HG03439 (cell line): ENCODE results near the gene CDH4.

Experiments
- ATAC-seq: cut with Tn5 transposase; IDR thresholded peaks from one replicate; pipeline ENCODE4 v1.9.1; 2021; ENCODE audit warnings: mild to moderate bottlenecking, moderate library complexity; ENCODE audit not compliant: unreplicated experiment

The CDH4 gene

DNA sequence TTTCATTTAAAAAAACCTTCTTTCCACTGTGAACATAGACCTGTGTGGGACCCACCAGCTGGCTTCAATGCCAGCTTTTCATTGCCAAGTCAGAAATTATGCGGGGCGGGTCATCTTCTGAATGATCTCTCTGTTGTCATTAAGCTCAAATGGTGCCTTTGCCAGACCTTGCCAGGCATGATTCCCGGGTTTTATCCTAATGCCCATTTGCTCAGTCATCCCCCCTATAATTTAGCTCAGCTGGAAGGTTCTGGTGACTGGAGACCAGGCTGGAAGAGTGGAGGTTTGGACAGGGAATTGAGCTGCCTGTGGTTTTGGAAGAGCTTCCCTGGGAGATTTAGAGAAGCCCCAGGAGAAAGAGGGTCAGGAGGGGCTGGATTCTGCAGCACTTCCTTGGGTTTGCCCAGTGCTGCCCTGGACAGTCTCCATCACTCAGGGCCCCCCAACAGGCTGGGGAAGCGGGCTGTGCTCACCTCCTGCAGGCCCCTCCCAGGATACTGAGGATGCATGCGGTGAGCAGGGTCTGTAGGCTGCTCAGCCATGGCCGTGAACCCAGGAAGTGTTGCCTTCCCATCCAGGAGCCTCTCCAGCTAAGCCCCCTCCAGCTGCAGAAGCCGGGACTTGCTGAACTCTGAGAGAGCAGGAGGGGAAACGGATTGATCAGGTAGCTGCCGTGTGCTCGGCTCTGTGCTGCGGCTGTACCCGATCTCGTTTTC lies 273.0 kb downstream of the CDH4 start:
- ATAC-seq, result no peak

DNA sequence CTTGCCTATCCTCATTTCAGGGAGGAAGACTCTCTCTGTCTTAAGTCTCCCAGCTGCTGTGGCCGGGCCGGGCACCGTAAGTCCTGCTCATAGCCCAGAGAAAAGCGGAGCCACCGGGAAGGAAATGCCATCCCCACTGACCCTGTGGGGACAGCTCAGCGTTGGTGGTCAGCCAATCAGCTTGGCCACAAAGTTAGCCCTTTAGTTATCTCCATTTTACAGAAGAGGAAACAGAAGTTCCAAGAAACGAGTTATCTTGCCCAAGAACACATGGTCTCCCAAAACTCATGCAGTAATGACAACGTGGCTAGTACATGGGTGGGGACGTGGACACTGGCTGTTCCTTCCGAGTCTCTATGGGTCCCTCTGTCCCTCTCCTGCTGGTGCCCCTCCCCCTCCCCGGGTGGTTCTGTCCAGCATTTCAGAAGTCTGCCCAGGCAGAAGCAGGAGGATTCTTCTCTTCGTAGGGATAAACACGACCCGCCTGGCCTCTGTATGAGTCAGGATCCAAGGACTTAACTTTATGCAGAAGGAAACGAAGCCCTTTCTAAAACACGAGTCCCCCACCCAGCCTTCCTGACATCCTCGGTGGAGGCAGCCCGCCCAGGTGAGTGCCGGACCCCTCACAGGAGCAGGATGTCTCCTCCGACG lies 273.8 kb downstream of the CDH4 start:
- no peak for ATAC-seq

GRCh38 chr20:61526907-61527306 lies 274.8 kb downstream of the CDH4 start:
- ATAC-seq, result no peak

DNA sequence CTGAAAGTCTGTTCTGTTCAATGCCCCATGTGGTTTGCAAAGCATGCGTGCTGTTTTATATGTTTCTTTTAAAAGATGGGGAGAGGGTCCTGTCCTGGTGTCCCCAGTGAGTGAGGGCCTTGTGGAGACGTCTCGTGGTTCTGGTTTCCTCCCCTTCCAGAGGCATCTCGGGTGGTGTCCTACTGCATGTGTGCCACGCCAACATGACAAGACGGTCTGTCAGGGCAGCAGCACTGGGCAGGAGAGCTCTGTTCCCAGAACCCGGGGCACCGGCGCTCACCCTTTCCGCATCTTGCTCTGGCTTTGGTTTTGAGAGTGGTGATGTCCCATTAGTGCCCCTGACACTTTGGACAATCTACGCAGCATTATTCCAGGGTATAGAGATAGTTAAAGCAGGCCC lies 275.6 kb downstream of the CDH4 start:
- ATAC-seq, result no peak

DNA sequence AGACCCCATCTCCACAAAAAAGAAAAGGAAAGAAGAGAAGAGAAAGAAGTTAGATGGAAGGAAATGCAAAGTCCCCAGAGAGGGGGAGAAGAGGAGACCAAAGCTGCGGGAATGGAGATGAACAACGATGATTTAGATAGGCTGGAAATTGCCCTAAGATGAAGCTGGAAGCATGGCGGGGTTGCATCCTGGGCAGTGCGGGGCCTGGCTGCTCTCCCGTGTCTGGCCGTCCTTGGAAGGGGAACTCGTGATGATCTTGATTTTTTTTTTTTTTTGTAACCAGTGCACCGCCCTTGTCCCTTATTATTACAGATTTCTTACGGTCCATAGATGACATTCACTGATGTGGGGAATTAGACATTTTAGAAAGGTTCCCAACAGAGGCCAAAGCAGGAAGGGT lies 276.5 kb downstream of the CDH4 start:
- no peak for ATAC-seq

DNA sequence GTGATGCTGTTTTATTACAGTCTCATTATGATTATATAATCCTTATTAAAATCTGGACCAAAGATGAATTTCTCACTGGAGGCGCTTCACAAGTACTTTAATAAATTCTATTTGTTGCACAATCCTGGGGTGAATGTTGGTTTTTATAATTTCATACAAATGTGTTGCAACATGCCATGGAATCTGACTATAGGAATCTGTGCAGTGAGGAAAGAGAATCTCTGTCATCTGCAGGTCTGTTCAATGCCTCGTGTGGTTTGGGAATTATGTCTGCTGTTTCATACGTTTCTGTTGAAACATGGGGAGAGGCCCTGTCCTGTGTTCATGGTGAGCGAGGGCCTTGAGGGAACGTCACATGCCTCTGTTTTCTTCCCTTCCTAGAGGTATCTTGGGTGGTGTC lies 277.3 kb downstream of the CDH4 start:
- no peak for ATAC-seq

DNA sequence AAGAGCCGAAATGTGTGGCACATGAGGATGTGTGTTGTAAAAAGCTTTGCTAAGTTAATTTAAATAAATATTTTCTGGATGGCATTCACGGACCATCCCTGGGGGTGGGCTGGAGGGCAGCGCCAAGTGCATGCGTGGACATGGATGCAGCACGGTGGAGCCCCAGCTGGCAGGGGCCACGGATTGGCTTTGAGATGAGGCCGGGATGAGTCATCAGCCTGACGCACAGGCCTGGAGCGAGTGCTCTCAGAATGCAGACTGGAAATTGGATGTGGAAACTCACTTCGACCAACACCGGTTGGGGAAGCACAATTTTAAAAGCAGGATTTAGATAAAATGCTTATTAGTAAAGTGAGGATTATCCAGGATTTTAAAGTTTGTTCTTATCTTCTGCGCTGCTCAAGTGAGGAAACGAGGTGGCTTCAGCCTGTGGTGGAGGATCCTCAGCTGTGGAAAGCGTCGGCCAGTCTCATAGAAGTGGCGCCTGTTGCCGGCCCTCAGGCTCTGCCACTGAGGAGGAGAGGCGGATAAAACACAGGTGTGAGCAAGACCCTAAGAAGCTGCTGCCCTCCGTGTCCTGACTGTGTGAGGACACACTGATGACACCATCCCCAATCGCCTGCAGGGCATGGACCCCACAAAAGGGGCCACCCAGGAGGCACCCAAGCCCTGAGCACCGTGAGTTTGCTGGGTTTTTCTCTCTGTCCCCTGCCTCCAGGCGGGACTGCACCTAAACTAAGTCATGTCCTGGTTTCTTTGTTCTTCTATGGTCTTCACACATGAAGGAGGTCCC lies 279.7 kb downstream of the CDH4 start:
- no peak for ATAC-seq

- ATAC-seq, result no peak
These were observed 280.7 kb downstream of the CDH4 start for GRCh38 chr20:61532736-61533135.

DNA sequence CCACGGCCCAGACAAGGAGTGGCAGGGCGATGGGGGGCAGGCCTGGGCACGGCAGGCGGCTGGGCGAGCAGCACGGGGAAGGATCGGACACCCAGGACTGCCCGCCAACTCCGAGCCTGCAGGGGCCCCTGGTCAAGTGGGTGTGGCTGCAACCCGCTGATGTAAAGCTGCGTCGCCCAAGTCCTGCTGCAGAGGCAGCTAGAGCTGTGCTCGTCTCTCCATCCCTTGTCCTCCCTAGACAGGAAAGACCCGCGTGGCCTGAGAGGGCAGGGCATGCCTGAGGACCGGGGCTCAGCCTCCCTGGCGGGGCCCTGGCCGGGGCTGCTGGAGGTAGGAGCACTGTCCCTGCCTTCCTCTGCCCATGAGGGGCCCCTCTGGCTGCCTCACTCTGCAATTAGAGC lies 281.2 kb downstream of the CDH4 start:
- no peak for ATAC-seq

GRCh38 chr20:61534346-61534745 lies 282.3 kb downstream of the CDH4 start:
- ATAC-seq, result no peak

DNA sequence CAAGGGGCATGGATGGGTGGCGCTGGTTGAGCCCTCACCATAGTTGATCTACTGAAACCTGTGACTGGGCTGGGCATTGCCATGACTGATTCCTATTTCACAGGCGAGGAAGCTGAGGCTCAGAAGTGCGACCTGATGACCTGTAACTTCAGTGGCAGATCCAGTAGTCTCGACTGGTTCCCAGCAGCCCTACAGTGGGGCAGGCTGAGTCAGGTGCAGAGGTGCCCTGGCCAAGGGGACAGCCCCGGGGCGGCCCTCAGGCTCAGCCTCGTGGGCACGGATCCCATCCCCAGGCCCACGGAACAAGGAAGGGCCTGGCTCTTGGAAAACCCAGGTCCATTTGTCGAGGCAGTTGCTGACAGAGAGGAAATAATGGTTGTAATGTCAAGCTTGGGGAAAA lies 283.0 kb downstream of the CDH4 start:
- no peak for ATAC-seq

DNA sequence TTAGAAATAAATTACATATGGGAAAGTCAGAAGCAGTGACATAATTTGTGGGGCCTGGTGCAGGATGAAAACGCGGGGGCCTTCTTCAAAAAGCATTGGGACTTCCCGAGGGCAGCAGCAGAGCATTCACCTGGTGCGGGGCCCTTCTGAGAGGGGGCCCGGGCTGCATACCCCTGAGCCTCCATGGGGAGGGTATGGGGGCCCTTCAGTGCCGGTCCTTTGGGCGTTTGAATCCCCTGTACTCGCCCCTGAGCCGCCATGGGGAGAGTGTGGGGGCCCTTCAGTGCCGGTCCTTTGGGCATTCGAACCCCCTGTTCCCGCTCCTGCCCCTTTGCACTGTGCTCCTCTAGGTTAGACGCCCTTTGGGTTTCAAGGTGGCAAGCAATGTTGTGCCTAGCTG lies 283.5 kb downstream of the CDH4 start:
- no peak for ATAC-seq

DNA sequence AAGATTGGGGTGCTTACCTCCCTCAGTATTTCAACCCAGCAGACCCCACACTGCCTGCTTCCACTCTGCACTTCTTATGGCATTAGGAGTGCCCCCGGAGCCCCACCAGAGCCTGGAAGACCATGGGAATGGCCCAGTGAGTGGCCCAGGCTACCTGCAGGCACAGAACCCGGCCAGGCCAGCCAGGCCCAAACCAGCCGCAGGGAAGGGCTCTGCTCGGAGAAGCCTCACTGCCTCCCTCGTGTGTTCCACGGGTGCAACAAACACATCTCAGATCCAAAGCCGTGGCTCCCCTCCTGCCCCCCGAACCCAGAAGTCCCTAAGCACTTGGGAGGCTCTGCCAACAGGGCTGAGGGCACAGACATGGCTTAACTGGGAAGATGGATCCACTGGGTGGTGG lies 283.9 kb downstream of the CDH4 start:
- no peak for ATAC-seq

DNA sequence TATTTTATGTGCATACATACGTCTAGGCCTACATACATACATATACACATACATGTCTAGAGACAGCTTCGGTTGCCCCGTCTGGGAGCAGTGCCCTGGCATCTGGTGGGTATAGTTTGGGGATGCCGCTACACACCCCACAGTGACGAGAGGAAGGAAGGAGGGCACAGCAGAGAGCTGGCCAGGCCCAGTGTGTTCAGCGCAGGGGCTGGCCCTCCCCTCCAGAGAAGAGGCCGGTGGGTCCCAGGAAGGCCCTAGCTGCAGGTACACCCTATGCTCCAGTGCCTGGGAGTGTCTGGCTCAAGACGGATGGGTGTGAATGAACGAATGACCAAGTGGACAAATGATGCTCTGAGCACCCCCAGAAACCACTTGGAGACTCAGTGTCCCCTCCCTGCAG lies 284.6 kb downstream of the CDH4 start:
- no peak for ATAC-seq

DNA sequence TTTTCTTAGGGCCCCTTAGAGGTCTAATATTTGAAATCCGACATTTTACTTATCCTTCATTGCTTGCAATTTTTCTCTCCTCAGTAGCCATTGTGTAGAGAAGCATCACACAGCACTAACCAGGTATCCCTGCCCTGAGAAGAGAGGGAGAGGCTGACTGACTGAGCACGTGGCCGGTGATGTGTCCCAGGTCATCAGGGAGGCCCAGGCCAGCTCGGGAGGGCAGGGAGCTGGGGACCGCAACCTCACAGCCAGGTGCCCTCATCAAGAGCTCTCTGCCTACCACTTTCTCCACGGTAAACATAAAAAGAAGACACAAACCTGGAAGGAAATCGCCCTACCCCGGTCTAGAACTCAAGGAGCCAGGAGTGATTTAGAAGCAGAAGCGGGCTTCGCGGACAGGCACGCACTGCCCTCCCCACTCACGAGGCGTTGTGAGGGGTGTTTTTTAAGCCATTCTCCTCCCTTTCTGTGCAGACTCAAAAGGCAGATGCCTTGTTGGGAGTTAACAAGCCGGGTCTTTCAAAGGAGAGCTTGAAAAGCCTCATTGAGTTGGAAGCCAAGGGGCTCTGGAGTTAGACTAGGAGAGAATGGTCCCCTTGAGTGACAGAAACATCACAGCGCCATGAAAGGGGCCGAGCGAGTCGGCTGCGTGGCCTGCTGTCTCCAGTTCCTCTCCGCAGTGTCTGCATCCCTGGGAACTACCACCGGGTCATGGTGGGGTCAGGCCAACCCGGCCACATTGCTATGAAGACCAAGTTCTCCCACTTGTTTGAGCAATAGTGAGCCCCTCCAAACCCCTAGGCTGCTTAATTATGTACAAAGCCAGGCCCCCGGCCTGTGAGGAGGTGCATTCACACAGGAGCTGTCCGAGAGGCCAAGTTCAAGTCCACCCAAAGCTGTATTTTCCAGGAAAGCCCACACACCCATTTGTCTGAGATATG lies 285.4 kb downstream of the CDH4 start:
- no peak for ATAC-seq

DNA sequence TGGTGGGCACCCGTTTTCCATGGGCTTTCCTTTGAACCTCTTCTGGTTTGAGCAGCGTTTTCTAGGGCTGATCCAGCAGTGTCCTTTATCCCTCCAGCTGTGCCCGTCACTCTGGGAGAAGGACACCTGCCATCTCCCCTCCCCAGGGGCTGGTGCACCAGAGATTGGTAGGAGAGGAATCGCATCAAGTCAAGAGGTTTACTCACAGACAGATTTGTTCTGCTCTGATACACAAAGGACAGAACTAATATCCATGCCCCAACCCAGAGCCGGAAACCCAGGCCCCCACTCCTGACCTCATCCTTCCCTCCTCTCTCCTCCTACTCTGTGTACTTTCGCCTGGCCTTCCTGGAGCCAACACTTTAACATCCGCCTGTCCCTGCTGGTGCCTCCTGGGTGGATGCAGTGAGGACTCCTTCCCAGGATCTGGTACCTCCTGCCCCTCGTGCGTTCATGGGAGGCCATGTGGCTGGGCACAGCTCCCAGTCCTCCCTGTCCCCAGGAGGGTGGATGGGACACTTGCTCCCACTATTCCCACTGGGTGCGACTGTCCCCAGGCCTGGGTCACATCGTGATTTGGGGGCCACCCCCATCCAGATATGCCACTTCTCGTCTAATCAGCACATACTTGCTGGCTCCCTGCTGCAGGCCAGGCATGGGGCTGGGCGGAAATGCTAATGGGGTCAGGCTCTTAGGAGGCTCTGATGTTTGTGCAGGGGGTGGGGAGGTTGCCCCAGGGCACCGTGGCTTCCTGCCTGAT lies 286.3 kb downstream of the CDH4 start:
- ATAC-seq, result no peak

- no peak for ATAC-seq
These were observed 286.8 kb downstream of the CDH4 start for GRCh38 chr20:61538943-61539265.

- ATAC-seq, result no peak
These were observed 287.8 kb downstream of the CDH4 start for GRCh38 chr20:61539706-61540360.

GRCh38 chr20:61541537-61541936 lies 289.5 kb downstream of the CDH4 start:
- ATAC-seq, result no peak

GRCh38 chr20:61543086-61543485 lies 291.0 kb downstream of the CDH4 start:
- ATAC-seq, result no peak
